Ishikawa (cell line): ENCODE data around the gene DEPDC5.

ENCODE experiments used
- CEBPB ChIP-seq: IDR thresholded peaks from 2 replicates; pipeline ENCODE4 v1.6.1; 2012
- CREB1 ChIP-seq: IDR thresholded peaks from 2 replicates; pipeline ENCODE4 v1.6.1; 2012; ENCODE audit warnings: low read depth
- EGR1 ChIP-seq: IDR thresholded peaks from 2 replicates; pipeline ENCODE4 v1.6.1; 2012
- EP300 ChIP-seq: IDR thresholded peaks from 2 replicates; pipeline ENCODE4 v1.6.1; 2012; ENCODE audit warnings: borderline replicate concordance
- FOXM1 ChIP-seq: IDR thresholded peaks from 2 replicates; pipeline ENCODE4 v1.6.1; 2012; ENCODE audit warnings: low read depth, borderline replicate concordance
- MAX ChIP-seq: IDR thresholded peaks from 2 replicates; pipeline ENCODE4 v1.6.1; 2012
- RAD21 ChIP-seq: IDR thresholded peaks from 2 replicates; pipeline ENCODE4 v1.6.1; 2012; ENCODE audit warnings: low read depth
- REST ChIP-seq: IDR thresholded peaks from 2 replicates; pipeline ENCODE4 v1.6.1; 2012; ENCODE audit warnings: low read depth, mild to moderate bottlenecking
- TAF1 ChIP-seq: IDR thresholded peaks from 2 replicates; pipeline ENCODE4 v1.6.1; 2012; ENCODE audit warnings: low read depth, mild to moderate bottlenecking
- TCF12 ChIP-seq: IDR thresholded peaks from 2 replicates; pipeline ENCODE4 v1.6.1; 2012; ENCODE audit warnings: low read depth
- TEAD4 ChIP-seq: IDR thresholded peaks from 2 replicates; pipeline ENCODE4 v1.6.1; 2012
- YY1 ChIP-seq: IDR thresholded peaks from 2 replicates; pipeline ENCODE4 v1.6.1; 2012; ENCODE audit warnings: low read depth

GRCh38 chr22:31911565-31912406 is 158.0 kb downstream of the DEPDC5 start:
- TF ChIP-seq FOXM1 (no peak), MAX (no peak), CREB1 (no peak), EP300 (no peak), RAD21 (no peak), TCF12 (no peak), TEAD4 (no peak), YY1 (no peak), TAF1 (no peak), EGR1 (no peak), REST (no peak), CEBPB (no peak)
